ENCODE results near the gene ADGRG3. TPM values are rescaled to one million over a fixed set of nuclear protein-coding genes. Genes with fewer than 3 reads are reported as not detected.

ADGRG3 gene
- total and polyA plus RNA-seq, 9 of the 15 experiments (the other 6 are each of a cell fraction or from before 2014, with no cell fraction given), result 0.09 to 0.52 (median 0.14) TPM; not detected in 3

DNA sequence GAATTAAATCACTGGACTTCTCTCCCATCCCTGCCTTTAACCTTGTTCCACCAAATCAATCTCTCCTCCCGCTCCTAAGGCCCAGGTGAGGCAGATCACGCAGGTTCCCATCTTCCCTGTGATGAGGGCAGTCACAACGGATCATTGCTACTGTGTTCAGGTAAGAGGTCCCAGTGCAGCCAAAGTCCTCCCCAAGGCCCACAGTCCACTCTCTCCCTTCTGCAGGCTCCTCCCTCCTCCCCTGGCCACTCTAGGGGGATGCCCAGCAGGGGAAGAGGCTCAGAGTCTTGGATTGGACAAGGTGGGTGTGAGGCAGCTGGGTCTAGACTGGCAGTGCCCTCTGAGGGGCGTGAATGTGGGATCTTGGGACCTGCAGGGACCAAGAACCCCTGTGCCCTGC is 2.6 kb upstream of the ADGRG3 start:
- H3K4me1 ChIP-seq (replicated peaks in 1 of 2; ENCODE audit: control insufficient read depth in 2 of 2, insufficient read depth in 2 of 2, low read length in 2 of 2), result peaks cover 19 to 38% of the 10 kb centered on the region in 2 experiments
- DNase-seq (ENCODE audit: extremely low read depth in 1 of 4, low spot score in 3 of 4), result no peak
- no TSS peak for BruUV-seq (replicated peaks)
- no peak for ATAC-seq
- H3K79me2 ChIP-seq (ENCODE audit: control insufficient read depth, insufficient read depth, low read length), result no peaks in the 10 kb centered on the region
- FAIRE-seq, result no peak
- ChIA-PET CTCF (ENCODE audit: low intra/inter-chr PET ratio) (interaction anchor here (0.6 kb wide), 1 partner anchor 198 kb away, joined by 3 read pairs; no protein-coding TSS in a partner anchor), POLR2A (interaction anchor here (0.7 to 0.8 kb wide), 2 partner anchors 18 to 139 kb away, joined by 3 to 4 read pairs; no protein-coding TSS in a partner anchor)
- 46% methylated on average over 4 of the region's 4 CpGs for whole genome bisulfite sequencing (ENCODE audit: insufficient coverage, low coverage, missing lambda C conversion rate)
- H3K9me3 ChIP-seq (replicated peaks; ENCODE audit: control insufficient read depth, insufficient read depth, low read depth, low read length), result no peaks in the 10 kb centered on the region
- no peak overlapping the region for H3K4me2 ChIP-seq (ENCODE audit: insufficient read depth, low read length)
- H3K9ac ChIP-seq (ENCODE audit: insufficient read depth in 1 of 2, low read depth in 2 of 2, low read length in 2 of 2), result 0 out of 4 replicates have a peak overlapping the region, but pooled peaks of 1 of the 2 experiments have one; percentile 41
- no peak overlapping the region for H3K27ac ChIP-seq (ENCODE audit: extremely low read depth, low read depth, low read length)
- H3K27me3 ChIP-seq (ENCODE audit: control insufficient read depth in 2 of 2, insufficient read depth in 2 of 2, low read length in 2 of 2), result no peaks in the 10 kb centered on the region
- H3K9me1 ChIP-seq (ENCODE audit: control insufficient read depth, insufficient read depth, low read length), result peaks cover 3% of the 10 kb centered on the region
- in situ Hi-C loops (cut with MboI) (loop anchor here (5.0 kb wide), 1 partner anchor 52 kb away; no protein-coding TSS in a partner anchor), intact Hi-C loops (cut with micrococcal nuclease) (loop anchor here (10.0 kb wide), 1 partner anchor 229 kb away; no protein-coding TSS in a partner anchor)
- H3K36me3 ChIP-seq (ENCODE audit: control insufficient read depth, insufficient read depth, low read length), result no peaks in the 10 kb centered on the region
- no peak overlapping the region for H2AFZ ChIP-seq (ENCODE audit: low read depth, low read length)
- TF ChIP-seq ZNF695 (CRISPR knock-in tag; IDR thresholded peaks at IDR 0.05) (no peak), TARDBP (IDR thresholded peaks at IDR 0.05) (no peak)
- H4K20me1 ChIP-seq (replicated peaks; ENCODE audit: control insufficient read depth, insufficient read depth, low read length), result no peaks in the 10 kb centered on the region
- H3K4me3 ChIP-seq, result no peak overlapping the region

DNA sequence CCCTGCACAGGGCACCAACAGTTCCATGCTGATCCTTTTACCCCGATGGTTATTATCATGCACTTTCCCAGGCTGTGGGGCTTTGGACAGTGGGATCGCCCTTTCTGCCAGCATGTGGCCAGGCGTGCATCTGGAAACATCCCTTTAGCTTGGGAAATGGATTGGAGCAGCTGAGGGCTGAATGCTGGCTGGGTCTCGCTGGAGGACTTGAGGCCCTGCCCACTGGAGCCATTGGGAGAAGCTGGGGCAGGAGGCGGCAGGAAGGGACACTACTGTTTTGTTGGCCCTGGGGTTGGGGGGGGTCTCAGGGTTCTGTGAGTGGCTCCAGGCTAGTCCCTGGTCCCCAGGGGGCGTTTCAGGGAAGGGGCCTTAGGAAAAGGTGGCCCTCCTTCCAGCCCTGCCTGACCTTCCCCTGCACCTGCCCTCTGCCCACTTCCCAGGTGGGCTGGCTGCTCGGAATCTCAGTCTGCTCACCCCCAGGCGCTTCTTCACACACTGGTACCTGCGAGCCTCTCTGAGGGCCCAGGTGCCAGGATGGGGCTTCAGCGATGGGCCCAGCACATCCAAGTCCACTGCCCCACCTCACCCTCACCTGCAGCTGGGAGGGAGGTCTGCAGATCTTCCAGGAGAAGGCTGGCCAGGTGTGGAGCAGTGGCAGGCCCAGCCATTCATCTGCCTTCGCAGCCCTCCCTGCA is 1.6 kb upstream of the ADGRG3 start:
- FAIRE-seq (no peak), DNase-seq (ENCODE audit: extremely low read depth in 1 of 4, low spot score in 3 of 4) (no peak), ATAC-seq (no peak)
- Histone ChIP-seq H3K9me3 (replicated peaks; ENCODE audit: control insufficient read depth, insufficient read depth, low read depth, low read length) (no peaks in the 10 kb centered on the region), H3K79me2 (ENCODE audit: control insufficient read depth, insufficient read depth, low read length) (no peaks in the 10 kb centered on the region), H3K27ac (ENCODE audit: extremely low read depth, low read depth, low read length) (no peak overlapping the region; the same call in 2 of the 3 replicates), H3K4me3 (no peak overlapping the region), H3K9me1 (ENCODE audit: control insufficient read depth, insufficient read depth, low read length) (peaks cover 3% of the 10 kb centered on the region), H4K20me1 (replicated peaks; ENCODE audit: control insufficient read depth, insufficient read depth, low read length) (no peaks in the 10 kb centered on the region), H3K9ac (ENCODE audit: insufficient read depth in 1 of 2, low read depth in 2 of 2, low read length in 2 of 2) (peak overlapping the region; percentile 55 to 67; a peak in 3 of 4 replicates), H2AFZ (ENCODE audit: low read depth, low read length) (no peak overlapping the region; the same call in 1 of the 2 replicates), H3K27me3 (ENCODE audit: control insufficient read depth in 2 of 2, insufficient read depth in 2 of 2, low read length in 2 of 2) (no peaks in the 10 kb centered on the region), H3K4me2 (ENCODE audit: insufficient read depth, low read length) (no peak overlapping the region), H3K36me3 (ENCODE audit: control insufficient read depth, insufficient read depth, low read length) (no peaks in the 10 kb centered on the region), H3K4me1 (replicated peaks in 1 of 2; ENCODE audit: control insufficient read depth in 2 of 2, insufficient read depth in 2 of 2, low read length in 2 of 2) (peaks cover 22 to 38% of the 10 kb centered on the region in 2 experiments)
- in situ Hi-C loops (cut with MboI) (loop anchor here (5.0 kb wide), 1 partner anchor 51 kb away; no protein-coding TSS in a partner anchor), intact Hi-C loops (cut with micrococcal nuclease) (loop anchor here (2.0 to 10.0 kb wide), 2 partner anchors 24 to 228 kb away; no protein-coding TSS in a partner anchor)
- BruUV-seq (replicated peaks), result no TSS peak
- CTCF ChIA-PET (ENCODE audit: low intra/inter-chr PET ratio), result no interaction called here
- POLR2A ChIA-PET, result interaction anchor here (0.7 kb wide), 1 partner anchor 65 kb away, joined by 3 read pairs; no protein-coding TSS in a partner anchor
- WGBS (ENCODE audit: insufficient coverage, low coverage, missing lambda C conversion rate), result 71% methylated on average over 10 of the region's 11 CpGs
- TF ChIP-seq ZNF133 (CRISPR knock-in tag; IDR thresholded peaks at IDR 0.05) (no peak), RBM22 (IDR thresholded peaks at IDR 0.05; ENCODE audit: low read depth, low read length, poor library complexity, severe bottlenecking) (no peak), CXXC5 (CRISPR knock-in tag; IDR thresholded peaks at IDR 0.05) (no peak), ZNF445 (CRISPR knock-in tag; IDR thresholded peaks at IDR 0.05; ENCODE audit: low read depth) (no peak), RBM15 (IDR thresholded peaks at IDR 0.05; ENCODE audit: insufficient read depth, low read length) (no peak), ZNF766 (CRISPR knock-in tag; conservative IDR thresholded peaks at IDR 0.05) (no peak)
- TF ChIP-seq, protein P1, sequence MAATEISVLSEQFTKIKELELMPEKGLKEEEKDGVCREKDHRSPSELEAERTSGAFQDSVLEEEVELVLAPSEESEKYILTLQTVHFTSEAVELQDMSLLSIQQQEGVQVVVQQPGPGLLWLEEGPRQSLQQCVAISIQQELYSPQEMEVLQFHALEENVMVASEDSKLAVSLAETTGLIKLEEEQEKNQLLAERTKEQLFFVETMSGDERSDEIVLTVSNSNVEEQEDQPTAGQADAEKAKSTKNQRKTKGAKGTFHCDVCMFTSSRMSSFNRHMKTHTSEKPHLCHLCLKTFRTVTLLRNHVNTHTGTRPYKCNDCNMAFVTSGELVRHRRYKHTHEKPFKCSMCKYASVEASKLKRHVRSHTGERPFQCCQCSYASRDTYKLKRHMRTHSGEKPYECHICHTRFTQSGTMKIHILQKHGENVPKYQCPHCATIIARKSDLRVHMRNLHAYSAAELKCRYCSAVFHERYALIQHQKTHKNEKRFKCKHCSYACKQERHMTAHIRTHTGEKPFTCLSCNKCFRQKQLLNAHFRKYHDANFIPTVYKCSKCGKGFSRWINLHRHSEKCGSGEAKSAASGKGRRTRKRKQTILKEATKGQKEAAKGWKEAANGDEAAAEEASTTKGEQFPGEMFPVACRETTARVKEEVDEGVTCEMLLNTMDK (IDR thresholded peaks at IDR 0.05; ENCODE audit: borderline replicate concordance, insufficient read depth, low read depth, low read length, poor library complexity, severe bottlenecking), result no peak
- TF ChIP-seq, protein P2, sequence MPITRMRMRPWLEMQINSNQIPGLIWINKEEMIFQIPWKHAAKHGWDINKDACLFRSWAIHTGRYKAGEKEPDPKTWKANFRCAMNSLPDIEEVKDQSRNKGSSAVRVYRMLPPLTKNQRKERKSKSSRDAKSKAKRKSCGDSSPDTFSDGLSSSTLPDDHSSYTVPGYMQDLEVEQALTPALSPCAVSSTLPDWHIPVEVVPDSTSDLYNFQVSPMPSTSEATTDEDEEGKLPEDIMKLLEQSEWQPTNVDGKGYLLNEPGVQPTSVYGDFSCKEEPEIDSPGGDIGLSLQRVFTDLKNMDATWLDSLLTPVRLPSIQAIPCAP (CRISPR knock-in tag; IDR thresholded peaks at IDR 0.05; ENCODE audit: borderline replicate concordance), result no peak
